Measurements from ENCODE around the gene COCH. TPM values are rescaled to one million over a fixed set of nuclear protein-coding genes. Genes with fewer than 3 reads are reported as not detected.

COCH gene
- polyA plus RNA-seq, 2 donors: 0.06 to 0.20 TPM

Other genes starting within 250 kb of the COCH start
- 1 to 10 TPM; 2.4 to 3.7 TPM for gene AP4S1, start 151.1 kb downstream of the COCH start, polyA plus RNA-seq
- gene STRN3, start 151.8 kb downstream of the COCH start, polyA plus RNA-seq: 1 to 10 TPM; 7.4 to 9.5 TPM